ENCODE measurements around the gene ADM5. TPM values are rescaled to one million over a fixed set of nuclear protein-coding genes. Genes with fewer than 3 reads are reported as not detected.

Gene ADM5
- total and polyA plus RNA-seq, 7 donors = 0.38 to 1.5 (median 0.58) TPM

DNA sequence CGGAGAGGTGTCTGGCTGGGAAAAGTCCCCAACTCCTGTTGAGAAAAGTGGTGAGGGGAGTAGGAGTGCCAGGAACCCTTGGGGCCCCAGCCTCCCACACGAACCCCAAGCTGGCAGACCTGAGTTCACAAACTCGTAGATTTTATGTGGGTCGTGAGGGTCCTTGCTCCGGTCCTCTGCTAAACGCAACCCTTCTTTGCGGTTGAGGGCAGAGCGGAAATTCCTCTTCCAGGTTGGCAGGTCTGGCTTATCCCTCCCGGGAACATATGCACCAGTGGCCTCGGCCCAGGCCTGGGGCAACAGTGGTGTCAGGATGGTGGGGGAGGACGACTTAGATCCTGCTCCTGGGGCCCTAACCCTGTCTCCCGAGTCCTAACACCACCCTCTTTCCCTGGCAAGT lies 26.2 kb upstream of the ADM5 start:
- ATAC-seq = no peak
- Histone ChIP-seq H3K4me3 (no peak overlapping the region), H3K9me3 (no peaks in the 10 kb centered on the region), H3K27me3 (ENCODE audit: insufficient read depth in 3 of 3, low read length in 2 of 3) (no peaks in the 10 kb centered on the region), H3K4me1 (peaks cover 8% of the 10 kb centered on the region), H3K27ac (no peak overlapping the region), H3K36me3 (ENCODE audit: insufficient read depth in 1 of 2, low read depth in 1 of 2) (peaks cover 0 to 45% of the 10 kb centered on the region in 2 donors)
- TF ChIP-seq, protein P1, sequence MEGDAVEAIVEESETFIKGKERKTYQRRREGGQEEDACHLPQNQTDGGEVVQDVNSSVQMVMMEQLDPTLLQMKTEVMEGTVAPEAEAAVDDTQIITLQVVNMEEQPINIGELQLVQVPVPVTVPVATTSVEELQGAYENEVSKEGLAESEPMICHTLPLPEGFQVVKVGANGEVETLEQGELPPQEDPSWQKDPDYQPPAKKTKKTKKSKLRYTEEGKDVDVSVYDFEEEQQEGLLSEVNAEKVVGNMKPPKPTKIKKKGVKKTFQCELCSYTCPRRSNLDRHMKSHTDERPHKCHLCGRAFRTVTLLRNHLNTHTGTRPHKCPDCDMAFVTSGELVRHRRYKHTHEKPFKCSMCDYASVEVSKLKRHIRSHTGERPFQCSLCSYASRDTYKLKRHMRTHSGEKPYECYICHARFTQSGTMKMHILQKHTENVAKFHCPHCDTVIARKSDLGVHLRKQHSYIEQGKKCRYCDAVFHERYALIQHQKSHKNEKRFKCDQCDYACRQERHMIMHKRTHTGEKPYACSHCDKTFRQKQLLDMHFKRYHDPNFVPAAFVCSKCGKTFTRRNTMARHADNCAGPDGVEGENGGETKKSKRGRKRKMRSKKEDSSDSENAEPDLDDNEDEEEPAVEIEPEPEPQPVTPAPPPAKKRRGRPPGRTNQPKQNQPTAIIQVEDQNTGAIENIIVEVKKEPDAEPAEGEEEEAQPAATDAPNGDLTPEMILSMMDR (IDR thresholded peaks at IDR 0.05) = no peak
- DNase-seq = no peak
- 85 to 91% (median 86%) methylated on average over 12 of the region's 12 CpGs for WGBS, 3 donors
- intact Hi-C loops (cut with DNase I) = loop anchor here in 1 of 2 donors (2.0 kb wide), 1 partner anchor 14 kb away; no protein-coding TSS in a partner anchor

DNA sequence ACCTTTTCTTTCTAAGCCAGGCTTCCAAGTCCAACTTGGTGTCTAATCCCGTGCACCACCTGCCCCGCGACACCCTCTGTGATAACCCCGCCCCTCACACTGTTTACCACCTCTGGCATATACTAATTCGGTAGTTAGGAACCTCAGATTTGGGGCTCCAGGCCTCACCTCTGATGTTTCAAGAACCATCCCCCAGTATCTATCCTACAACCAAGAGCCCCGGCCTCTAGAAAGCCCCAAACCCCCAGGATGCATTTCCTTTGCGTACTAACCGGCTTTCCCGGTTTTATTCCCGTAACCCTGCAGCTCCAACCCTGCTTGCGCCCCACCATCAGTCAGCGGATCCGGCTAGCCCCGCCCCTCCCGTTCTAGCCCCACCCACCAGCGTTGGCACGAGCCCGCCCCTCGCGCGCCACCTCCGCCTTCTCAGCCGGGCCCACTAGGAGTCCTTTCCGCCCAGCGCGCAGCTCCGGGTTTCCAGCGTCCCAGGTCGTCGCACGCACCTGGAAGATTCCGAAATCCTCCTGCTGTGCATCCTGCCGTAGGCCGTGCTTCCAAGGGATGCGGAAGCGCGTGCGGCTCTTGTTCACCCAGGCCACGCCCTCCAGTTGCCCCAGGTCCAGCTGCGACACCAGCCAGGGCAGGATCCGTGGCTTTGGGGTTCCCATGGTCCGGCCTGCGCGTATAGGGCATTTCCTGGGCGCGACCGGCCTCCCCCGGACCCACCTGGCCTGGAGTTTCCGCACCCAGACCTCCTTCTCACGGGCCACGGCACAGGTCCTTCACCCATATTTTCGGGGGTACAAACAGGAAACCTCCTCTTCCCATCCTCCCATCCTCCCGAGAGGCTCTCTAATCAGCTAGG lies 25.0 kb upstream of the ADM5 start:
- peak overlapping the region; percentile 49 for H3K27ac ChIP-seq
- peaks cover 0 to 34% of the 10 kb centered on the region in 2 donors for H3K36me3 ChIP-seq (ENCODE audit: insufficient read depth in 1 of 2, low read depth in 1 of 2)
- ATAC-seq (peak; percentile 80 to 87 (median 82)), DNase-seq (peak; percentile 89 to 94)
- H3K4me1 ChIP-seq = peaks cover 8% of the 10 kb centered on the region
- TF ChIP-seq, protein P1 (IDR thresholded peaks at IDR 0.05) = no peak
- intact Hi-C loops (cut with DNase I) = no loop called here
- H3K4me3 ChIP-seq = peak overlapping the region; percentile 70
- no peaks in the 10 kb centered on the region for H3K27me3 ChIP-seq (ENCODE audit: insufficient read depth in 3 of 3, low read length in 2 of 3)
- 0 to 1% (median 1%) methylated on average over 52 to 53 of the region's 53 CpGs for WGBS, 3 donors
- no peaks in the 10 kb centered on the region for H3K9me3 ChIP-seq

DNA sequence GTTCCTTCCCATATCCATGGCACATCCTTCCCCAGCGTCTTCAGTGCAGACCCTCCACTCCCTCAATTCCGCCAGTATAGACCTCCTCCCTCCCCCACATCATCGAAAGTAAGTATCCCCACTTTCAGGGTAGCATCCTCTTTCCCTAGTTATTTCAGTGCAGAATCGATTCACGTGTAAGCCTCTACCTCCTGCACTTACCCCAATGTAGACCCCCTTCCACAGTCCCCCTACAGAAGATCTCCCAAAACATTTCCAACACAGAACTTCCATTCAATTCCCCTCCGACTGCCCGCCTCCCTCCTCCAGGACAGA lies 24.4 kb upstream of the ADM5 start:
- no peaks in the 10 kb centered on the region for H3K27me3 ChIP-seq (ENCODE audit: insufficient read depth in 3 of 3, low read length in 2 of 3)
- WGBS, 3 donors = 1 to 2% (median 1%) methylated on average over 7 of the region's 7 CpGs
- H3K9me3 ChIP-seq = no peaks in the 10 kb centered on the region
- DNase-seq (no peak), ATAC-seq (peak in 2 of 4 donors; percentile 0 to 5)
- peak overlapping the region; percentile 49 for H3K27ac ChIP-seq
- peaks cover 0 to 35% of the 10 kb centered on the region in 2 donors for H3K36me3 ChIP-seq (ENCODE audit: insufficient read depth in 1 of 2, low read depth in 1 of 2)
- peak overlapping the region; percentile 70 for H3K4me3 ChIP-seq
- intact Hi-C loops (cut with DNase I) = no loop called here
- TF ChIP-seq, protein P1 (IDR thresholded peaks at IDR 0.05) = no peak
- H3K4me1 ChIP-seq = peaks cover 8% of the 10 kb centered on the region

DNA sequence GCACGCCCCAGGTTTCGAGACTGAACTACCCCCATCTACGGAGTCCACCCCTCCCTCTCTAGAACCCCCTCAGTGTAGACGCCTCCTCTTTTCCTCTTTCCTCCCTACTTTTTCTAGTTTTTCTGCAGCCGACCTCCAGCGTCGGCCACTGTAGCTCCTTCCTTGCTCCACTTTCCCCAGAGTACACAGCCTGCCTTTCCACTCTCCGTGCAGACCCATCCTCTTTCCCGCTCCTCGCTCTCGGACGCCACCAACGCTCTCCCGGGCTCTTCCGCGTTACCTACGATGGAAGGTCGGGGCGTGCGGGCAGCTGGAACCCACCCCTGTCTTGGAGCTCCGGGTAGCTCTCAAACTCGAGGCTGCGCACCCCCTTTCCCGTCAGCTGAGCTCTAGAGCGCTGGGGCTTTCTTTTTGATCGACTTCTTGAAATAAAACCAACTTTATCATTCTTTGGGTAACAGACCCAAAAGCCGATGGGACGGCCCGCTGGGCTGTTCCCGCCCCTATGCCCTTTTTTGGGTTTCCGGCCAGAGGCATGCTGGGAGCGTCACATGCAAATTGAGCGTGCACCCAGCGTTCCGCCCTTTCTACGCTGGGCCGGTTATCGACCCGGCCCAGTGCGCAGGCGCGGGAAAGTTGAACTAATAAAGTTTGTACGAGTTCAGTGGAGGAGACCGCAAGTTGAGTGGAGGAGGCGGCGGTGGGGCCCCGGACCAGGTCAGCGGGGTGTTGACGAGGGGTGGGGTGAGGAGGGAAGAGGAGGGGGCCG lies 23.9 kb upstream of the ADM5 start, which contains the start of the genes BCL2L12 and IRF3:
BCL2L12 (plus strand) TSS at position 583 of the 769 bp plus-strand sequence. CDS start 760 bp downstream, outside the sequence.
IRF3 (minus strand) TSS at position 507 of the 769 bp plus-strand sequence. CDS start 1,019 bp downstream, outside the sequence.
- Histone ChIP-seq H3K9me3 (no peaks in the 10 kb centered on the region), H3K27me3 (ENCODE audit: insufficient read depth in 3 of 3, low read length in 2 of 3) (no peaks in the 10 kb centered on the region), H3K27ac (peak within 1 kb of the TSS; percentile 49), H3K36me3 (ENCODE audit: insufficient read depth in 1 of 2, low read depth in 1 of 2) (peaks cover 0 to 35% of the 10 kb centered on the region in 2 donors), H3K4me3 (peak within 1 kb of the TSS; percentile 70), H3K4me1 (peaks cover 8% of the 10 kb centered on the region)
- ATAC-seq (peak; percentile 90 to 93 (median 91)), DNase-seq (peak; percentile 98 to 99)
- TF ChIP-seq, protein P1 (IDR thresholded peaks at IDR 0.05) = peak; percentile 2
- intact Hi-C loops (cut with DNase I) = no loop called here
- WGBS, 3 donors = 0 to 1% (median 0%) methylated on average over 50 of the region's 50 CpGs

Measured in psoas muscle (tissue), 8 donors.